ENCODE measurements around the gene LIMCH1. TPM values are rescaled to one million over a fixed set of nuclear protein-coding genes. Genes with fewer than 3 reads are reported as not detected.

The LIMCH1 gene
- total and polyA plus RNA-seq, 7 donors, result 14.2 to 279 (median 169) TPM

DNA sequence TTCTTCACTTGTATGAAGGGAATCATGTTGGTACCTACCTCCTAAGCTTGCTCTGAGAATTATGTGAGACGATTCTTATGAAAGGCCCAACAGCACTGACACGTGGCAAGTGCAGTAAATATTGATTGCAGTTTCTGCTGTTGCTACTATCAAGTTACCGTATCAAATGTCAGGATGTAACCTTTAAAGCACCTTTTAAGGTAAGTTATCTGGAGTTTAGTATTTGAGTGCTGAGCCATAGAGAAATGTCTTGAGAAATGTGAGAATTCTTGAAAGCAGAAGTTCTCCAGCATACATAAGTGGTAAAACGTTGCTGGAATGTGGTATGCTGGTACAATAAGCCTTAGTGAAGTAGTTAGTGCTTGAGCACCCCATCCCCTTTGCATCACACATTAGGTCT, 120.2 kb downstream of the LIMCH1 start:
- Histone ChIP-seq H3K36me3 (ENCODE audit: insufficient read depth in 1 of 2, low read depth in 1 of 2) (peaks cover 0 to 24% of the 10 kb centered on the region in 2 donors), H3K27ac (no peak overlapping the region), H3K4me1 (peaks cover 27% of the 10 kb centered on the region), H3K9me3 (no peaks in the 10 kb centered on the region), H3K27me3 (ENCODE audit: insufficient read depth in 3 of 3, low read length in 2 of 3) (no peaks in the 10 kb centered on the region), H3K4me3 (no peak overlapping the region)
- intact Hi-C loops (cut with DNase I), result no loop called here
- ATAC-seq (no peak), DNase-seq (no peak)
- TF ChIP-seq, protein P1, sequence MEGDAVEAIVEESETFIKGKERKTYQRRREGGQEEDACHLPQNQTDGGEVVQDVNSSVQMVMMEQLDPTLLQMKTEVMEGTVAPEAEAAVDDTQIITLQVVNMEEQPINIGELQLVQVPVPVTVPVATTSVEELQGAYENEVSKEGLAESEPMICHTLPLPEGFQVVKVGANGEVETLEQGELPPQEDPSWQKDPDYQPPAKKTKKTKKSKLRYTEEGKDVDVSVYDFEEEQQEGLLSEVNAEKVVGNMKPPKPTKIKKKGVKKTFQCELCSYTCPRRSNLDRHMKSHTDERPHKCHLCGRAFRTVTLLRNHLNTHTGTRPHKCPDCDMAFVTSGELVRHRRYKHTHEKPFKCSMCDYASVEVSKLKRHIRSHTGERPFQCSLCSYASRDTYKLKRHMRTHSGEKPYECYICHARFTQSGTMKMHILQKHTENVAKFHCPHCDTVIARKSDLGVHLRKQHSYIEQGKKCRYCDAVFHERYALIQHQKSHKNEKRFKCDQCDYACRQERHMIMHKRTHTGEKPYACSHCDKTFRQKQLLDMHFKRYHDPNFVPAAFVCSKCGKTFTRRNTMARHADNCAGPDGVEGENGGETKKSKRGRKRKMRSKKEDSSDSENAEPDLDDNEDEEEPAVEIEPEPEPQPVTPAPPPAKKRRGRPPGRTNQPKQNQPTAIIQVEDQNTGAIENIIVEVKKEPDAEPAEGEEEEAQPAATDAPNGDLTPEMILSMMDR (IDR thresholded peaks at IDR 0.05), result no peak
- 25 to 33% (median 30%) methylated on average over 4 of the region's 4 CpGs for WGBS, 3 donors

DNA sequence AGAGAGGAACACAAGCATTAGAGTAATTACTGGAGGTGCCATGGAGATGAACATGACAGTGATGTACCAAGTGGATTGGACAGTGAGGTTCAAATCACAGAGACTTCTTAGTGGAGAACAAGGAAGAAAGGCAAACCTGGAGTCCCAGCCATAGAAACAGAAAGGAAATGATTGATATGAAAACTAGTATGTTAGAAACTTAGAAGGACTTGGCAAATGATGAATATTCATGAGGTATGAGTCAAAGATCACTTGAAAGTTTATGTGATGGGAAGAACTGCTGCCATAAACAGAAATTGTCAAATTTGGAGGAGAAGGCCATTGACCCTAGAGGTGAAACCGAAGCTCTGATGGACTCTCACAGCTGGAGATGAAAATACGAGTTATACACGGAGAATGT, 122.4 kb downstream of the LIMCH1 start:
- ATAC-seq, result no peak
- Histone ChIP-seq H3K27me3 (ENCODE audit: insufficient read depth in 3 of 3, low read length in 2 of 3) (no peaks in the 10 kb centered on the region), H3K27ac (no peak overlapping the region), H3K4me3 (no peak overlapping the region), H3K9me3 (no peaks in the 10 kb centered on the region), H3K4me1 (peaks cover 21% of the 10 kb centered on the region), H3K36me3 (ENCODE audit: insufficient read depth in 1 of 2, low read depth in 1 of 2) (peaks cover 4 to 29% of the 10 kb centered on the region in 2 donors)
- DNase-seq, result no peak
- WGBS, 3 donors, result 77 to 88% (median 85%) methylated on average over 3 of the region's 3 CpGs
- intact Hi-C loops (cut with DNase I), result loop anchor here in 1 of 2 donors (2.0 kb wide), 1 partner anchor 380 kb away; no protein-coding TSS in a partner anchor
- TF ChIP-seq, protein P1 (IDR thresholded peaks at IDR 0.05), result no peak

DNA sequence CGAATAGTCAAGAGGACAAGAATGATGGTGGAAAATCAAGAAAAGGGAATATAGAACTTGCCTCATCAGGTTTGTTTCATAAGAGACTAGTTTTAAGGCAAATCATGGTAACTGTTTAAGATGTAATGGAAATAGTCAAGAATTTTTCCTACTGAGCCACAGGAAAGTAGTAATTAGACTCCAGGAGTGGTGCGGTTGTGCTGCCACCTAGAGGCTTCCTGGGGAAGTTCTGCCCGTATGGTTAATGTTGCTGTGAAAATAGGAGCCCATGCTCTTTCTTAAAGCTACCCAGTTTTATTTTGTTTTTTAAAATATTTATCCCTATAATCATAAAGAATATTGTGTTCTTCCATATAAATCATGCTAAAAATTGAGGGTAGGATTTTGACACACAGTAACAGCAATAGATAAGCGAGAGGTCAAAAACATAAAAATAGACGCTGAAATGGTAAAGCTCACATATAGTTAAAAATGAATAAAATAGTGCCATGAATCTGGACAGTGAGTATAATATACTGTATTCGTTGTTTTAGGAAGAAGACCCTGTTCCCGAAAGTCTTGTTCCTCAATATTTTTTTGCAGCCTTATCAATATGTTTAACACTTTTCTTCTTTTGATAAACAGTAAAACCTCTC, 123.6 kb downstream of the LIMCH1 start:
- intact Hi-C loops (cut with DNase I), result loop anchor here (1.0 to 2.0 kb wide), 2 partner anchors 380 to 381 kb away; no protein-coding TSS in a partner anchor
- no peaks in the 10 kb centered on the region for H3K9me3 ChIP-seq
- H3K4me3 ChIP-seq, result no peak overlapping the region
- WGBS, 3 donors, result 54 to 59% (median 56%) methylated on average over 7 of the region's 7 CpGs
- H3K36me3 ChIP-seq (ENCODE audit: insufficient read depth in 1 of 2, low read depth in 1 of 2), result peaks cover 4 to 38% of the 10 kb centered on the region in 2 donors
- H3K27me3 ChIP-seq (ENCODE audit: insufficient read depth in 3 of 3, low read length in 2 of 3), result no peaks in the 10 kb centered on the region
- DNase-seq (peak; percentile 50 to 74), ATAC-seq (peak; percentile 41 to 81 (median 66))
- peaks cover 11% of the 10 kb centered on the region for H3K4me1 ChIP-seq
- TF ChIP-seq, protein P1 (IDR thresholded peaks at IDR 0.05), result peak; percentile 97
- no peak overlapping the region for H3K27ac ChIP-seq

DNA sequence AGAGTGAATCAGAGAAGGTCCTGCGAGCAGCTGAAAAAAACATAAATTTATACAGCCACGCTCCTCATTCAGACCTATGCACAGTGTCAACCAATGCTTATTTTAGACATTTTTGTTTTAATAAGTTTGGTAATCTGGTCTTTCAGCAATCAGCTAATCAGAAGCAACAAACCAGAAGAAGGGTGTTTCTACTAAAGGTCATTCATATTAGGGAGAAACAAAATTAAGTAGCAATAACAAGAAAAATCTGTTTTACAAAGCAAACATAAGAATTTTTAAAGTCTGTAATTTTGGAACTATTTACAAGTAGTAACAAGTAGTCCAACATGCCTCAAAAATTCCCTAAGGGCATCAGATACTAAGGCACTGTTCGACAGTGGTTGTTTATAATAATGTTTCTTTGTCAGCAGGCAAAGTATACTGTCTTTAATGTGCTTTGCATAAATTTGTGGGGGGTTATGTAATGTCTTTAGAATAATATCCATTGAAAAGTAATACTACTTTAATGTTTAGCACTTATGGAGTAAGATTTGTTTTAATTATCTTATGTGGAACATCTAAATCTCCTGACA, 127.8 kb downstream of the LIMCH1 start:
- ATAC-seq, result no peak
- H3K9me3 ChIP-seq, result no peaks in the 10 kb centered on the region
- H3K27me3 ChIP-seq (ENCODE audit: insufficient read depth in 3 of 3, low read length in 2 of 3), result no peaks in the 10 kb centered on the region
- H3K36me3 ChIP-seq (ENCODE audit: insufficient read depth in 1 of 2, low read depth in 1 of 2), result peaks cover 4 to 75% of the 10 kb centered on the region in 2 donors
- 79 to 84% (median 80%) methylated on average over 3 of the region's 3 CpGs for WGBS, 3 donors
- no peaks in the 10 kb centered on the region for H3K4me1 ChIP-seq
- intact Hi-C loops (cut with DNase I), result no loop called here
- DNase-seq, result no peak
- H3K27ac ChIP-seq, result no peak overlapping the region
- TF ChIP-seq, protein P1 (IDR thresholded peaks at IDR 0.05), result no peak
- H3K4me3 ChIP-seq, result no peak overlapping the region

Data from psoas muscle (tissue), 8 donors.